Muscle layer of duodenum (tissue), 2 donors: ENCODE data around the gene RASA3.
A peak's percentile ranks its signal among the peaks of the same experiment; 100 is the strongest.
"Not testable (repeated sequence)": the region's sequence is repeated elsewhere in the genome, so short reads cannot be mapped to it uniquely, and the experiment has no call there.

Experiments used
- H3K27ac ChIP-seq: one replicate; pipeline ENCODE4 v1.7.0; 2013; ENCODE audit warnings: mild to moderate bottlenecking, low read length
- H3K27me3 ChIP-seq: one replicate; pipeline ENCODE4 v1.7.0; 2013; ENCODE audit warnings: low read depth, mild to moderate bottlenecking, control low read depth, low read length
- H3K36me3 ChIP-seq, 2 donors: one replicate each; pipeline ENCODE4 v1.7.0; 2013; ENCODE audit warnings: low read length in 2 of 2, control low read depth in 1 of 2, mild to moderate bottlenecking in 1 of 2; ENCODE audit not compliant: insufficient read depth in 2 of 2, control insufficient read depth in 1 of 2
- H3K4me1 ChIP-seq, 2 donors: one replicate each; pipeline ENCODE4 v1.7.0; 2013; ENCODE audit warnings: low read length in 2 of 2, mild to moderate bottlenecking in 2 of 2, control low read depth in 1 of 2, moderate library complexity in 1 of 2; ENCODE audit not compliant: insufficient read depth in 2 of 2, control insufficient read depth in 1 of 2
- H3K4me3 ChIP-seq, 2 donors: one replicate each; pipeline ENCODE4 v1.7.0; 2013; ENCODE audit warnings: low read length in 2 of 2, low read depth in 1 of 2, mild to moderate bottlenecking in 1 of 2
- H3K9me3 ChIP-seq, 2 donors: one replicate each; pipeline ENCODE4 v1.7.0; 2013; ENCODE audit warnings: low read length in 2 of 2, control low read depth in 1 of 2, mild to moderate bottlenecking in 1 of 2; ENCODE audit not compliant: control insufficient read depth in 1 of 2
- donor health status: healthy.

The RASA3 gene

DNA sequence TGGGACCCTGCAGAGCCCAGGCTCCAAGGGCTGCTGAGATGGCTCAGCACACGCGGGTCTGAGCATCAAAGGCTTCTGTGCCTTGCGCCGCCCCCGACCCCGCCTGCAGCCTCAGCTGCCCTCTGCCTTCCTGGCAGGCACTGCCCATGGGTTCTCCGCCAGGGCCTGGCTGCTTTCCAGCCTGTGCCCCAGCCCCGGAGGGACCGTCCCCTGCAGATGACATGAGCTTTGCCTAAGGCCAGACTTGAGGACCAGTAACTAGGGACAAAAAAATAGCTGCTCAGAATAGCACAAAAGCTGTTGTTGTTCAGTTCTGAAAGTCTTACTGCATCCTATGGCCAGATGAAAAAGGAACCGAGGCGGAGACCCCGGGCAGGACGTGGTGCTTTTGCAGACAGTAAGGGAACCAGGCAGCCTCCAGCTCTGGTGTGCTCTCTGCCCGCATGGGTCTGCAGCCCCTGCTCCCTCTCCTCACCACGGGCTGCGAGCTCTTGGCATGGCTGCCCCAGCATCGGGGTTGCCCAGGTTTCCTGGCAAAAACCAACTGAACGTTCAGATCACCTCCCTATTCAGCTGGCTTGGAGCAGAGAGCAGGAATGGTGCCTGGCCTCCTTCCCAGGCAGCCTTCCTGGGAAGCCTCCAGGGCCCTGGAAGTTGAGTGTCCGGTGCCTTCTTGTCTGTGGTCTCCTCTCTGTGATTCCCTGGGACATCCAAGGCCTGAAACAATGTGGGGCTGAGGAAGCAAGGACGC, 34.1 kb upstream of the RASA3 start:
- Histone ChIP-seq H3K27ac (no peak overlapping the region), H3K4me3 (peak overlapping the region in 1 of 2 donors; percentile 16), H3K9me3 (peaks cover 0 to 1% of the 10 kb centered on the region in 2 donors), H3K27me3 (no peaks in the 10 kb centered on the region), H3K4me1 (peaks cover 4 to 18% of the 10 kb centered on the region in 2 donors), H3K36me3 (no peaks in the 10 kb centered on the region)

DNA sequence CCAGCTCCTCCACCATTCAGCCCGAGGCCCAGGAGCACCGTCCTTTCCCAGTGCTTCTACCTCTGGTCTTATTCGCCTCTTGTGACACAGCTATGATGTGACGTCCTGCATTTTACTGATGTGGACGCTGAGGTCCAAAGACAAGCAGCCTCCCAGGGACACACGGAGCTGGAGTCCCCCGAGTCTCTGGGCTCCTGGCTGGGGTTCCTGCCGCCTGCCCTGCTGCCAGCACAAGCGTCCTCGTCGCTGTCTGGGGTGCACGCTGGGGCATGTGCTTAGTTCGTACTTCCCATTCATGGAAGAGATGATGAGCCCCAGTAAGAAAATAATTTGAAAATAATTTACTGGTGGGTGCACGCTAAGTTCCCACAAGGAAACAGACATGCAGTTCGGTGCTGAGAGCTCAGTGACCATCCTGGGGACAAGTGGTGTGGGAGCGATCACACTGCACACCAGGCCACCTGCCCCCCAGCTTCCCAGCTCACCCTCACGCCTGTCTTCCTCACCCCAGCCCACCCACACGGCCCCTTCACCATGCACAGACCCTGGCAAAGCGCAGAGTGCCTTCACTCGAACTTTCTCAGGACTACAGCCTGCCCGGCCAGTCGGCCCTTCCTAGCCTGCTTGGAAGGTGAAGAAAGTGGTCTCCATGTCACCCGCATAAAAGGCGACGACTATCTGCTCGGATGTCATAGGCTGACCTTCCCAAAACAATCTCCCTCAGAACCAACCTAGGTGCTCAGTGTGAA, 32.4 kb upstream of the RASA3 start:
- H3K27me3 ChIP-seq: no peaks in the 10 kb centered on the region
- H3K27ac ChIP-seq: no peak overlapping the region
- peaks cover 6 to 19% of the 10 kb centered on the region in 2 donors for H3K4me1 ChIP-seq
- H3K36me3 ChIP-seq: no peaks in the 10 kb centered on the region
- no peaks in the 10 kb centered on the region for H3K9me3 ChIP-seq
- H3K4me3 ChIP-seq: no peak overlapping the region

DNA sequence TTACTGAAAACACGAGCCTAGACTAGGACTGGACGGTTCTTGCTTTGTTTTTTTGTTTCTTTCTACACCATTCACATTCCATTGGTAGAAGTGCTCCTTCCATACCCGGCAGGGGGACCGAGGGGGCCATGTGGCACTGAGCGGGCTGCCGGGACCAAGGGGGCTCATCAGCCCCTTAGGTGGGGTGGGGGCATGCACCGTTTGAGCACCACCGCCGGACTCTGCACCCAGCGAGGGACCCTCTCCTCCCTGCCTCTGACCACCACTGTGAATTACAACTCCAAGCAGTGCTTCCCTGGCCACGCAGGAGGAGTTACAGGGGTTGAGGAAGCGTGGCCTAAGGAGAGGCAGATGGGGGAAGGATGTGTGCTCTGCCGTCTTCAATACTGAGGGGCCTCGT, 31.6 kb upstream of the RASA3 start:
- H3K4me1 ChIP-seq: peaks cover 6 to 19% of the 10 kb centered on the region in 2 donors
- no peaks in the 10 kb centered on the region for H3K27me3 ChIP-seq
- H3K36me3 ChIP-seq: no peaks in the 10 kb centered on the region
- H3K9me3 ChIP-seq: no peaks in the 10 kb centered on the region
- H3K27ac ChIP-seq: no peak overlapping the region
- no peak overlapping the region for H3K4me3 ChIP-seq

DNA sequence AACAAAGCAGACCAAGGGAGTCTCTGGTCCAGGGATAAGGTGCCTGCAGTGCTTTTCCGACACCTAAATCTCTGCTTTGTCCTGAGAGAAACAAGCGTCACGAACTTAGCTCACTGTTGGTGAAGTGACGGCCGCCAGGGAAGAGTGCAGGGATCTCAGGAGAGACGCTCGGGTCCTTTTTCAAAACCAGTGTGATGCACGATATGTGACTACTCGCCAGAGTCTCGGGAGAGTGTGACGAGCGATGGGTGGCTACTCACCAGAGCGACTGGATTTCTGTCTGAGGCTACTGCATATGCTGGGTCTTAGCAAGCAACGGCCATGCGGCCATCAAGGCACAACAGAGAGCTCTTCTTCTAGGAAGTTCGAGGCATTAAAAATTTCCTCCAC, 30.1 kb upstream of the RASA3 start:
- Histone ChIP-seq H3K36me3 (no peaks in the 10 kb centered on the region), H3K9me3 (no peaks in the 10 kb centered on the region), H3K27ac (no peak overlapping the region), H3K4me1 (peaks cover 6 to 19% of the 10 kb centered on the region in 2 donors), H3K27me3 (no peaks in the 10 kb centered on the region), H3K4me3 (peak overlapping the region in 1 of 2 donors; percentile 30)

DNA sequence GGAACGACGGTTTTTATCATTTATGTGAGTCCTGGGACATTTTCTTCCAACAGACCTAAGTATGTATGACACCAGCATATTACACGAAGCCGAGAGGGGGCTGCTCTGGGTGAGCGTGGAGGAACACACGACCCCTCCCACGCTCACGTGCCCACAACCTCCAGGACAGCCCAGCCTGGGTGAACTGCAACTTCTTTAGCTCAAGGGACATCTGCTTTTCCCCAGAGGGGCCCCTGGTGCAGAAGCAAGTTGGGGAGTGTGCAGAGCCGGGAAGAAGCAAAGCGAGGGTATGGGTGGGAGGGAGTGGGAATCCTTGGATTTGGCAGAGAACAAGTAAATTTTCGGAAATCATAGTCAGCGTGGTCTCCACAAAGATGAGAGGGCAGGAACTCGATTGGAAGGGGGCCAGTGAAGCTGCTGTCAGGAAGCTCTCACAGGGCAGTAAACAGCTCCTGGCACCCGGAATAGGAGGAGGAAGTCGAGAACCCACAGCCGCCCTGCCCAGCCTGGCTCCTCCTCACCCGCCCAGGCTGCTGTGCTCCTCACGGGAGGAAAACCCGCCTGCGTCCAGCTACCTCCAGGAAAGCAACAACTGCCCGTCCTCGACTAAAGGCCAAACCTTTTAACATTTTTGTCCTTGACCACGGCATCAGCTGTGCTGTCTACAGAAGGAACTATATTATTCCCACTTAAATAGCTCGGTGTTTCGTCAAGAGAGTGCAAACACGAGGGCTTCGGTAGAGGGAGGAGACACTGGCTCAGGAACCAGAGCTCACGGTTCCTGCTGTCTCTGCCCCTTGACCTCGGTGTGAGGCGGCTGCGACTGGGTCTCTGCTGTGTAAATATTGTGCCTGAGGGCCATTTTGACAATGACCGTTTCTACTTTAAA, 29.5 kb upstream of the RASA3 start:
- H3K4me3 ChIP-seq: peak overlapping the region in 1 of 2 donors; percentile 30
- H3K36me3 ChIP-seq: no peaks in the 10 kb centered on the region
- no peak overlapping the region for H3K27ac ChIP-seq
- H3K4me1 ChIP-seq: peaks cover 6 to 19% of the 10 kb centered on the region in 2 donors
- no peaks in the 10 kb centered on the region for H3K9me3 ChIP-seq
- H3K27me3 ChIP-seq: no peaks in the 10 kb centered on the region

DNA sequence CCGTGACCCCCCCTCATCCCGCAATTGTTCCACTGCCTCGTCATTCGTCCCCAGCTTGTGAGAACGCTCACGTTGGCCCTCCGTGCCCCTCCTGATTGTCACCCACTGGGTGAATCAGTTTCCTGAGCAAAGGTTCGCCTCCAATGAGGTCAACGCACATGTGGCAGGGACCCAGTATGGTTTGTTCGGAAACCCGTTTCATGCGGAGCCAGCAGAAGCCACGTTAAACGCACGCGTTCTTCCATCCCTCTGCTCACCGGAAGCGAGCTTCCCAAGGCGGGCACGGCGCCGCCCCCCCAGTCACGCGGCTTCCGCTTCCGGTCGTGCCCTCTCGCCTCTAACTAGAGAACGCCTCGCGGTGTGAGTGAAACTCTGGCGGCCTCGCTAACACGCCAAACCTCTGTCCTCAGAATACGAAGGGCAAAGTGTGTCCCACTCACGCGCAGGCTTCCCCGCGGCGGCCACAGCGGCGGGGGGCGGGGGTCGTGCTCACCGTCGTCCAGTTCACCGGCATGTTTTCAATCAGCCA, 28.7 kb upstream of the RASA3 start:
- Histone ChIP-seq H3K36me3 (no peaks in the 10 kb centered on the region), H3K27me3 (no peaks in the 10 kb centered on the region), H3K4me3 (no peak overlapping the region), H3K9me3 (no peaks in the 10 kb centered on the region), H3K4me1 (peaks cover 6 to 13% of the 10 kb centered on the region in 2 donors), H3K27ac (no peak overlapping the region)

DNA sequence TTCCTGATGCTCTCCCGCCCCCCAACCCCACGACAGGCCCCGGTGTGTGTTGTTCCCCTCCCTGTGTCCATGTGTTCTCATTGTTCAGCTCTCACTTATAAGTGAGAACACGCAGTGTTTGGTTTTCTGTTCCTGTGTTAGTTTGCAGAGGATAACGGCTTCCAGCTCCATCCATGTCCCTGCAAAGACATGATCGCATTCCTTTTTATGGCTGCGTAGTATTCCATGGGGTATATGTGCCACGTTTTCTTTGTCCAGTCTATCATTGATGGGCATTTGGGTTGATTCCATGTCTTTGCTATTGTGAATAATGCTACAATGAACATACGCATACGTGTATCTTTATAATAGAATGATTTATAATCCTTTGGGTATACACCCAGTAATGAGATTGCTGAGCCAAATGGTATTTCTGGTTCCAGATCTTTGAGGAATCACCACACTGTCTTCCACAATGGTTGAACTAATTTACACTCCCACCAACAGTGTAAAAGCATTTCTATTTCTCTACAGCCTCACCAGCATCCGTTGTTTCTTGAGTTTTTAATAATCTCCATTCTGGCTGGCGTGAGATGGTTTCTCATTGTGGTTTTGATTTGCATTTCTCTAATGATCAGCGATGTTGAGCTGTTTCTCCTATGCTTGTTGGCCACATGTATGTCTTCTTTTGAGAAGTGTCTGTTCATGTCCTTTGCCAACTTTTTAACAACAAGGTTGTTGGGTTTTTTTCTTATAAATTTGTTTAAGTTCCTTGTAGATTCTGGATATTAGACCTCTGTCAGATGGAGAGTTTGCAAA, 26.6 kb upstream of the RASA3 start:
- H3K4me3 ChIP-seq, H3K4me1 ChIP-seq, H3K27me3 ChIP-seq, H3K27ac ChIP-seq, H3K9me3 ChIP-seq, H3K36me3 ChIP-seq: not testable (repeated sequence)

DNA sequence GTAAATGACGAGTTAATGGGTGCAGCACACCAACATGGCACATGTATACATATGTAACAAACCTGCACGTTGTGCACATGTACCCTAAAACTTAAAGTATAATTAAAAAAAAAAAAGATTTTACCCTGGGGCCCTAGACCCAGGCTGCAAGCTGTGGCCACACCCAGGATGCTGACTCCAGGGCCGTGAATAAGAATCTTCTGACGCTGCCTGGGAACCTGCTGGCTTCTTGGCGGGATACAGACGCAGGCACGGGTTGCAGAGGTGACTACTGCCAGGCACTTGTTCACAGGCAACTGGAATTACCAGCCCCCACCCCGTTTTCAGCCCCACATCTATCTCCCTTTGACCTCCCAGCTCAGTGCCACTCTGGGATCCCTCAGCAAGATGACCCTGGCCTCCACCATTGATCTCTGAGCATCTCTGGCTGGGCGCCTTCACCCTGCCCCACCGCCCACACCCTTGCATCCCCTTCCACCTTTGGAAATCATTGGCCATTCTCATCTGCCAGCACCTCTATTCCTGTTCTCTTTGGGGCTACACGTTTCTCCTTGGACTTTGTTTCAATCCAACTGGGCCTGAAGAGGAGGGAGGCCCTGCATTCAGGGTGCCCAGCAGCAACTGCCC, 25.6 kb upstream of the RASA3 start:
- peaks cover 6 to 8% of the 10 kb centered on the region in 2 donors for H3K4me1 ChIP-seq
- no peaks in the 10 kb centered on the region for H3K36me3 ChIP-seq
- no peaks in the 10 kb centered on the region for H3K27me3 ChIP-seq
- H3K4me3 ChIP-seq: no peak overlapping the region
- H3K9me3 ChIP-seq: no peaks in the 10 kb centered on the region
- H3K27ac ChIP-seq: no peak overlapping the region

DNA sequence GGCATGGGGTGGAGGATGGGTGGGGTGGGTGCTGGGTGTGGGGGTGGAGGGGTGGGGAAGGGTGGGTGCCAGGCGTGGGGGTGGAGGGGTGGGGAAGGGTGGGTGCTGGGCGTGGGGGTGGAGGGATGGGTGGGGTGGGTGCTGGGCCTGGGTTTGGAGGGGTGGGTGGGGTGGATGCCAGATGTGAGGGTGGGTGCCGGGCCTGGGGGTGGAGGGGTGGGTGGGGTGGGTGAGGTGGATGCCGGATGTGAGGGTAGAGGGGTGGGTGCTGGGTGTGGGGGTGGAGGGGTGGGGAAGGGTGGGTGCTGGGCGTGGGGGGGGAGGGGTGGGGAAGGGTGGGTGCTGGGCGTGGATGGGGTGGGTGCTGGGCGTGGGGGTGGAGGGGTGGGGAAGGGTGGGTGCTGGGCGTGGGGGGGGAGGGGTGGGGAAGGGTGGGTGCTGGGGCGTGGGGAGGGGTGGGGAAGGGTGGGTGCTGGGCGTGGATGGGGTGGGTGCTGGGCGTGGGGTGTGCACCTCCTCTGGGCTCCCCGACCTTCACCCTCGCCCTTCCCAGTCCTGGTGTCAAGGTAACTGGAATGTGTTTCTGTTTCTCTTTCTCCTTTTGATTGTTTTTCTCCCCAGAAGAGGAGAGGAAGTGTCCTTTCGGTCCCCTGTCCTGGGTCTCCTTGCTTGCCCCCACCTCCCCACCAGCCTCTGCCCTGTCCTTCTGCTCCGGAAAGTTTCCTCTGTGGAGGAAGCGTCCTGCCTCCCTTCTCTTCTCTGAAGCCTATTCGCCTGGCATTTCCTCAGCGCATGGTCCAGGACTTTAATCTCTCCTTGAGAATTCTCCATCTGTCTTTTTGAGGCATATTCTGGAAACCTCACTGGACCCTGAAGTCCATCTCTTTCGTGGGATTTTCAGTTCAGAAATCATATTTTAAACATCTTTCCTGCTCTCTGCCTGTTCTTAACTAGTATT, 23.8 kb upstream of the RASA3 start:
- Histone ChIP-seq H3K4me3 (peak overlapping the region in 1 of 2 donors; percentile 42), H3K27me3 (no peaks in the 10 kb centered on the region), H3K9me3 (no peaks in the 10 kb centered on the region), H3K27ac (no peak overlapping the region), H3K36me3 (no peaks in the 10 kb centered on the region), H3K4me1 (no peaks in the 10 kb centered on the region)
